NK-92 treated with Interleukin-12 subunit alpha and Interleukin-12 subunit beta, amount 100 ng/mL, for 24 hours (cell line): ENCODE results near the gene TOX2.

ENCODE experiments used
- DNase-seq: peaks from one replicate; lab custom pipeline; 2025; lab: John Stamatoyannopoulos, UW

The TOX2 gene

DNA sequence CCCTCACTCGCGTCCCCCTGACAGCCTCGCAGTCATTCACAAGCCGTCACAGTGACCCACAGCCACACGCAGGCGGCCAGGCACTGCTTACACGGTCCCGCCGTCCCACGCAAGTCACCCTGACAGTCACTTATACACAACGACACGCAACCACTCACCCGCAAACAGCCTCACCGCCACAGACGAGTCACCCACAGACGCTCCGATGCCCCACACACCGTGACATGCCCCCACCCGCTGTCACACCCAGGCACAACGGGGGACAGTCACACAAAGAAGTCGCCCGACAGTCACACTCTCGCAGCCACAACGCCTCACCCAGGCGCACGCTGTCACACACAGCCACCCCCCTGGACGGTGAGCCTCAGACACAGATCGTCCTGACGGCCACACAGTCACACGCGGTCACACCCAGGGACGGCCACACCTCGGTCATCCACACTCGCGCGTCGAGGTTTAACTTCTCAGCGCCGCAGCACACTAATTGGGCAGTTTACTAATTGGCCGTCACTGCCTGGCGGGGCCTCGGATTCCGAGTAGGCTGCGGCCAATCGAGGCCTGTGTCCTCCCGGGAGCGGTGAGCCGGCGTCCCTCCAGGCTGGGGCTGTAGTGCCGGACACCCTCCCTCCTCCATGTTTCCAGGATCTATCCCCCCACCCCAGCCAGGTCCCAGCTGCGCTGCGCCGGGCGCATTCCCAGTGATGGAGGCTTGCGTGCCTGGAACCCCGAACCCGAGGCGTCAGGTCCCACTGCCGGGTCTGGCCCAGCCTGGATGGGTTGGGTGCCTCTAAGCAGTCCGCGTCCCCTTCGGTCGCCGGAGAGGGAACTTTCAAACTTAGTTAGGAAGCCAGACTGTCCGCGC, 790 bp downstream of the TOX2 start:
- peak; percentile 65 for DNase-seq

DNA sequence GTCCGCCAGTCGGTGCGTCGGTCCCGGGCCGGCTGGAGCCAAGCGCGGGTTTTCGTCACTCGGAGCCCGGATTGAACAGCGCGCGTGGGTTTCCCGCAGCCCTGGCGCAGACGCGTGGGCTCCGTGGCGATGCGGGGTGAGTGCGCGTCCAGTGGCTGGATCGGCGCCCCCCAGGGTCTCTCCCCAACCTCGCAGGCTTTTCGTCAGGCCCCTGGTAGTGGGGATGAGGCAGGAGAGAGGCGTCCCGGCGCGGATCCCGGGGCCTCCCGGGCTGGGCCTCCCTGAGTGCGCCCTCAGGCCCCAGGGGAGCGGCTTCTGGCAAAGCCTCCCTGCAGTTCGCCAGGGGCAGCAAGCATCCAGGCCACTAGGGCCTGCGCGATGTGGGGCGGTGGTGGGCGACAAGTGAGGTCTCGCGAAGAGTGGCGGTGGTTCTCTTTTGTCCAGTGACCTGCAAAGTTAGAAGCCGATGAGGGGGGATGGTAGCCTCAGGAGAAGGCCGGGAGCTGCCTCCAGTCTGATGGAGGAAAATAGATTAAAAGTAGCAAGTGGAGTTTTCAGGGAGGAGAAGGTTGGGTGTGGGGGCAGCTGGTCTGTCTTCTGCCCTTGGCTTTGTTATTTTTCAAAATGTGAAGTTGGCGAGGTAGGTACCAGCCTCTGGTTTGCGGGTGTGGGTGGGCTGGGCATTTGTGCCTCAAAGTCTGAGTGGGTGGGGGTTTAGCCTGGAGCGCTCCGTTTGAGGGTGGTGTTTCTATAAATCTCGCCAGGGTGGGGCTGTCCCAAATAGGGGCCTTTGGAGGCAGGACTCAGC, 1.6 kb downstream of the TOX2 start:
- DNase-seq = peak; percentile 35

DNA sequence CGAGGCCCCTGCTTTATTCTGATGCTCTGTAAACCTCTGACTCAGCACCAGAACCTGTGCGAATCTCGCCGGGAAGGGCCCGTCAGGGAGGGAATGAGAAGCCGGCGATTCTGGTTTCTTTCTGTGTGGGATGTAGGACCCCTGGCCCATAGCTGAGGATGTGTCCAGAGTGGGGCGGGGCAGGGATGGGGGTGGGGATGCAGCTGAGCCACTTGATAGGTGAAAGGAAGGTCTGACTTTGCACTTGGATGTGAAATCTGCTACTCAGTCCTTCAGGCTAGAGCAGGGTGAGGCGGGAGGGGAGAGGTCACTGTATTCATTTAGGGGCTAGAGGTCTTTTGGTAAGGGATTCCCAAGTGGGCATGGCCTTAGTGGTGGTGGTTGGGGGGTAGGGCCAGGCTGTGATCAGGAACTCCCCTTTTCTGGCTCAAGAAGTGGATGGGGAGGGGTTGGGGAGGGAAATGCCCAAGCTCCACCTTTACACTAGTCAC, 2.3 kb downstream of the TOX2 start:
- peak; percentile 59 for DNase-seq

DNA sequence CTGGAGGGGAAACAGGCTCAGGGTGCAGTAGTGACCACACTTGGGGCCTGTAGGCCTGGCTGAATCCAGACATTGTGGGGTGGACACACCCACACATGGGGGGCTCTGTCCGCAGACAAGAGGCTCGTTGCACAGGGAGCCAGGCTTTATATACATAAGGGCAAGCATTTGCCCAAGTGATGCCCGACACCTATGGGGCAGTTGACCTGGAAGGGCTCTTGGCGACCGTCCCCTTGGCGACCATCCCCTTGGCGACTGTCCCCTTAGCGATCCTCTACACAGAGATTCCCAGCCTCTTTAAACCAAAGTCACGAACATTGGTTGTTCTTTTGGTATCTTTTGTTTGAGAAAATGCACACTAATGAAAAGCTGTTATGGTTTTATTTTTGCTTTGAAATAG, 2.7 kb downstream of the TOX2 start:
- no peak for DNase-seq

DNA sequence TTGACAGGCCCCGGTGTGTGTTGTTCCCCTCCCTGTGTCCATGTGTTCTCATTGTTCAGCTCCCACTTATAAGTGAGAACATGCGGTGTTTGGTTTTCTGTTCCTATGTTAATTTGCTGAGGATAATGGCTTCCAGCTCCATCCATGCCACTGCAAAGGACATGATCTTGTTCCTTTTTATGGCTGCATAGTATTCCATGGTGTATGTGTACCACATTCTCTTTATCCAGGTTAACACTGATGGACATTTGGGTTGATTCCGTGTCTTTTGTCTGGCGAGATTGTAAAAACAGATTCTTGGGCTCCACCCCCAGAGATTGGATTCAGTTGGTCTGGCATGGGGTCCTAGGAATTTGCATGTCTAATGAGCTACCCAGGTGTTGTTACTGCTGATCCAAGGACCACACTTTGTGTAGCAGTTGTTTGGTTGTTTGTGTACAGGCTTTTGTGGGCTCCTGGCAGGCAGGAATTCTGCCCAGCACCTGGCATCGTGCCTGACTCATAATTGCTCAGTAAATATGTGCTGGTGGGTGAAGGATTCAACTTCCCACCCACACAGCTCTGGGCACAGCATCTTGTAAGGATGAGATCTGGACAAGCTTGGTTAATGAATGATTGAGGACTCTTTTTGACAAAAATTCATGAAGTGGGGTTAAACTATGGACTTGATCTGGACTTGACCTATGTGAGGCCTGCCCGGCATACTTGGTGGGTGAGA, 5.2 kb downstream of the TOX2 start:
- no peak for DNase-seq

DNA sequence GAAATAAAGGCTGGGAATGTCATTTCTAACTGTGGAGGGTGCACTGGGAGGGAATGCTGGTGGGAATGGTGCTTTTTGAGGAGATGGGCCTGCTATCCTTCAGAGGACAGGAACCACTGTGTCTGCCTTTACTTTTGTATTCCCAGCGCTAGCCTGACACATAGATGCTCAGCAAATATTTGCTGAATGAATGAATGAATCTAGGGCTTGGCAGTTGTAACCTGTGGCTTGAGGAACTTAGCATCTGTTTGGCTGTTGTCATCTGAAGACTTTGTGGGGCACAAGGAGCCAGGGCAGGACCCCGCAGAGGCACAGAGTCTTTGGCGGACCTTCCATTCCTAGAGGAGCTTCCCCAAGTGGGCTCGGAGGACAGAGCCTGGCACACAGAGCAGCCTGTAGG, 6.1 kb downstream of the TOX2 start:
- no peak for DNase-seq

DNA sequence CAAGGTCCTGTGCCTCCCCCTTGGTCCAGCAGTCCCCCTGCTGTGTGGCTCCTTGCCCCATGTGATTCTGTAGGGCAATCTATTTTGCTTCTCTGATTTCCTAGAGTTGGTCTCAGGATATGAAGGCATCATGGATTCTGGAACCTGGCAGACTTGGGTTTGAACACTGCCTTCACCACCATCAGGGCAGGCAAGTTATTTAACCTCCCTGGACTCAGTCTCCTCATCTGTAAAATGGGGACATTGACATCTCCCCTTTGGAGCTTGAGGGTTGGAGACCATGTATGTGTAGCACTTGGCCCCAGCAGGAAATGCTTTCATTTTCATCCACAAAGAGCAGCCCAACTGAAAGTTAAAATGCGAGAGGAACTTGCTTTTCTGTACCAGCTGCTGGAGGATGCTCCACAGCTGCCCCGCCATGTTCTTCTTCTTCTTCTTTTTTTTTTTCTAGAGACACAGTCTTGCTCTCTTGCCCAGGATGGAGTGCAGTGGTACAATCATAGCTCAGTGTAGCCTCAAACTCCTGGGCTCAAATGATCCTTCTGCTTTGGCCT, 6.7 kb downstream of the TOX2 start:
- DNase-seq = no peak

DNA sequence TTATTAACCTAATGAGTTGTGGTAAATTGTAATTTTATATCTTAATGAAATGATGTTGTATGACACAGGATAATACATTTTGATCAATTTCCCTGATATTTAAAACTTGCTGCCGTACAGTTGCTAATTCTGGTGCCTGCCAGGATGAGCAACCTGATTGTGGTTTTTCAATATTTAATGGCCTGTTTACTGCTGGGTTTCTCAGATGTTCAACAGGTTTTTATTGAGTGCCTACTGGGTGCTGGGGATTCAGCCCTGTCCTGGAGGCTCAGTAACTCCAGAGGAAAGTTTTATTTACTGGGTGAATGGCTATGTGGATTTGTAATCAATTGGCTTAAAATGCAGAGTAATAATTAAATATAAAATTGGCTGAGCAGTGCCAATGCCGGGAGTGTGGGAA, 8.0 kb downstream of the TOX2 start:
- DNase-seq = no peak

DNA sequence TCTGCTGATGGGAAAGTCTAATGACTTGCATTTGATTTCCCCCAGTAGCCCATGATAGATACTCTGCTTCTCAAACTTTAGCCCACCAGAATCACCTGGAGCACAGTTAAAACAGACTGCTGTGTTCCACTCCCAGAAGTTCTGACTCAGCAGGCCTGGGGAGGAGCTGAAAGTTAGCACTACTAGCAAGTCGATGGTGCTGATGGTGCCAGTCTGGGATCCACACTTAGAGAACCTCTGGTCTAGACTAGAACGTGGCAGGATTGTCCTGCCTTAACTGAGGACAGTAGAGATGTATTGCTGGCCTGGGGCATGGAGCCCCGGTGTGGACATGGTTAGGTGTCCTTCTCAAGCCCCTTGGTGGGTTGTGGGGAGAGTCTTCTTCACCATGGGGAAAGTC, 8.7 kb downstream of the TOX2 start:
- no peak for DNase-seq

DNA sequence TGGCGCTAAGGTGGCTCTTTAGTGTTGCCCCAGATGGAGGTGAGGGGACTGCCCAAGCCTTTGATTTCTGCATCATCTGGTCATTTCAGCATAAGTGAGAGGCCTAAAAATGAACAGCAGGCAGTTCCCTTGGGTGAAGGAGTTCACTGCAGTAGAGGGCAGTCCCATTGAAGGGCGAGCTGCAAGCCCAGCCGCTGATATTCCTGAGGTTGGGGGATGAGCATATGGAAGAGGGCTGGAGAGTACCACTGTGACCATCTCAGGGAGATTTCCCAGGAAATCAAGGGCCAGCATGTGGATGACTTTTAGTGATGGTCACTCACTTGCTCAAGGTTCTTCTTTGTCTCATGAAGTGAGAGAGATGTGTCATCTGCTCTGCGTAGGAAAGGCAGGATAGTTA, 9.3 kb downstream of the TOX2 start:
- DNase-seq = no peak

DNA sequence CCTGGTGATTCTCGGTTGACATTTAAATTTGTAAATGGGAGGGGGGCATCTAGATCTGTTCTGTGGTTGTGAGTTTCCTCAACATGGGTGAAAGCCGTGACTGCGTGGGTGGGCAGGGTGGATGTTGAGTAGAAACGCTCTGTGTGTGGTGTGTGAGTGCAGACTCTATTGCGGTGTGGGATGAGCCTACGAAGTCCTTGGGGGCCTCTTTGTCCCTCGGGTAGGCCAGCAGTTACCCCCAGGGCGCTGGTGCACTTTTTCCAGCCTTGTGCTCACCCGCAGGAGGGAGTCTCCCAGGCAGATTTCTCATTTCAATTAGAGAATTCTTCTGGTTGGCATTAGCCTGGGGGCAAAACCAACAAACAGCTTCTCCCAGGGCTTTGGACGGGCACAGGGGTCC, 10.6 kb downstream of the TOX2 start:
- peak; percentile 68 for DNase-seq

DNA sequence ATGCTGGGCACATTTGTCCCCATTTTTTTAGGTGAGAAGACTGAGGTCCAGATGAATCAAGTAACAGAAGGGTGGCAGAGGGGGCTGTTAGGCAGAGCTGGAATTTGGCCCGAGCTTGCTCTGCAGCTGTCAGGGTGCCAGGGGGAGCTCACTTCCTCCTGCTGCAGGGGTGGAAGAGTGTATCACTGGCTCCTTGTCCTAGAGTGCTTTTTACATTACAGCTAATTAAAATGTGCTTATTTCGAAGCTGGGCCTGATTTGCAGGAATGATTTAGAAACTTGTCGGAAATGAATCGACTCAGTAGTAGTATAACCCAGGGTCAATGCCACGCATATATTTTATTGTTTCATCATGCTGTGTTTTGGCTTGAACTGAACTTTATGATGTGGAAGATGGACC, 11.1 kb downstream of the TOX2 start:
- no peak for DNase-seq

DNA sequence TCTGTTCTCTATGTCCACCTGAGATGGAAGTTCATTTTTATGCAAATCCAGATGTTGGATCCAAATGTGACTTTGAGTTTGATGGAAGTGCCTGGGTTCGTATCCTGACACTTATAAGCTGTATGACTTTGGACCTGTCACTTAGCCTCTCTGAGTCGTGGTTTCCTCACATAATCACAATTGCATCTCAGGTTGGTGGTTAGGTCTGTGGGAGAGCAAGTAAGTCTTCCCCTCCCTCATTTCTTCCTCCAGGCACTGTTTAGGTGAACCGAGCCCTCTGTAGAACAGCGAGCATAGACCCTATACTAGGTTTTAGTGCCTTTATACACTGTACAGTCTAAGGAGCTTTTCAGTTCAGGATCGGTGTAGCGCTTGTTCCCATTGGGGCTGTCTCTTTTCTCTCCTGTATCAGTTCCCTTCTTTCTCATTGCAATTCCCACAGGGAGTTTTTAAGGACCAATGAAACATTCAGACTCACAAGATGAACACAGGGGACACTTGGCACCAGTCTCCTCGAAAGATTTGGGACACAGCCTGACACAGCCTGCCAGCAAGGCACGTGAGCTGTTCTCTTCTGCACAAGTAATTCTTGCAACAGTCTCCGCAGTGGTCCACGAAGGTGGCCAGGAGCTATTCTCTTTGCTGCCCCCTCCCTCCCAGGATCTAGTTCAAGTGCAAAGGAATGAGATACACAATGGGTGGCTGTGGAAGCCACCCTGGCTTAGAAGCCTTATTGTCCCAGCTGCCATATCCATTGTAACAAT, 11.8 kb downstream of the TOX2 start:
- DNase-seq = no peak

DNA sequence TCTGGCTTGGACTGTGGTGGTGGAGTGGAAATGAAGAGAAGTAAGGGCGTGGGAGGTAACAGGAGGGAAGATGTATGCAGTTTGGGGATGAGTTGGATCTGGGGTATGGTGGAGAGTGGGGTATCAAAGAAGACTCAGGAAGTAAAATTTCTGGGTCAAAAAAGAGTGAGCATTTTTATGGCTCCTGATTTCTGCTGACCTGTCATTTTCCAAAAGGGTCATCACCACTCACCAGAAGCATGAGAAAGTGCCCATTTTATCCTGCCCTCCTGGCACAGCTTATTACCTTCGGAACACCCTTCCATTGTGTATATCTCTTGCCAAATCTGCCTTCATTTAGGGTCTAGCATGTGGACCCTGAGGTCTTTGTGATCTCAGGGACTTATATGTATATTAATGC, 17.3 kb downstream of the TOX2 start:
- no peak for DNase-seq

DNA sequence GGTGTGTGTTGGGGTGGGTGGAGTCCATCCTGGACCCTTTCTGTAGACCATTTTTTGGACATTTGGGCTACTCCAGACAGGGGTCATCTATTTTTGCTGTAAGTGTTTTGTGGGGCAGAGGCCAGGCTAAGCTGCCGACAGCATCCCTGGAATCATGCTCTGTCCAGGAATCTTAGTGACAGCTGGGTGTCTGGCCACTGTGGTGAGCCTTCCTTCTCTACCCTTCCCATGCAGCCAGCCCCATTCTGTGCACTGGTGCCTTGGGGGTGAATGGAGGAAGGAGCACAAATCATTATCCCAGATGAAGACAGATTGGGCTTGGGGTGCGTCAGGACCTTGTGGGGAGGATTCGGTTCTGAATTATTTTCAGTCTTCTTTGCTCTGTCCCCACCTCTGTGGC, 20.2 kb downstream of the TOX2 start:
- DNase-seq = no peak

DNA sequence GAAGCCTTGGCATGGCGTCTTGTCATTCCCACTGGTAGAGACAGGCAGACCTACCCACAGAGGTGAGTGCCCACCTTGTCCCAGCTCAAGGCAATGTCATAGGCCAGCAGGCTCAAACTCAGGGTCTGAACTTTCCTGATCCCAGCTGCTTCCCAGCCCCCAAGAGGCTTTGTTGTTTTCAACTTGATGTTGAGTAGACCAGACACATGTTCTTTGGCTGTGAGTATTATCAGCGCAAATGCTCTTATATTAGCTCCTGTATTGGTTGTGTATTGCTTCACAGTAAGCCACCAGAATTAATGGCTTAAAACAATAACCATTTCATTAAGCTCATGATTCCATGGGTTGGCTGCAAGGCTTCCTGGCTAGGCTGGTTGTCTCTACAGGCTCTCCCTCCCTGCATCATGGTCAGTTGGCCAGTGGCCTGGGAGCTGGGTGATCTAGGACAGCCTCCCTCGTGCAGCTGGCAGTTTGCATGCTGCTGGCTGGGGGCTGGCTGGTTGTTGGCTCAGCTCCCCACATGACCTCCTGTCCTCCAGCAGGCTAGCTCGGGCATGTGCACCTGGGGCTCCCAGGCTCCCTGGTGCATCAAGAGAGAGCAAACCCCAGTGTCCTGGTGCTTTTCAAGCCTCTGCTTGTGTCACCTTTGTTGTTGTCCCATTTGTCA, 21.6 kb downstream of the TOX2 start:
- DNase-seq = no peak

DNA sequence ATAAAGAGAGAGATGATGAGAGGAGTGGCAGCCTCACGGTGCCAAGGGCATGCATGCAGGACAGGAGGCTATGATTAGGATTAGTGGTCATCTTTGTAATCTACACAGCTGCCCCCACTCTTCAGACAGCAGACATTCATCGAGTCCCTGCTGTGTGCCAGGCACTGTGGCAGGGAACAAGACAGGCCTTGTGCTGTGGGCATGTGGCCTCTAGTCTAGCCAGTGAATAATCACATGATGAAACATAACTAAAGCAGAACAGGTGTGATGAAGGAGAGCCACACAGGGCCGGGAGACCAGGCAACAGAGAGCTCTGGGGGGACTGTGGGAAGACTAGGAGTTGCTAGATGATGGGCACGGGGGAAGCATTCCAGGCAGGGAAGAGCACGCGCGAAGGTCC, 22.2 kb downstream of the TOX2 start:
- DNase-seq = no peak

DNA sequence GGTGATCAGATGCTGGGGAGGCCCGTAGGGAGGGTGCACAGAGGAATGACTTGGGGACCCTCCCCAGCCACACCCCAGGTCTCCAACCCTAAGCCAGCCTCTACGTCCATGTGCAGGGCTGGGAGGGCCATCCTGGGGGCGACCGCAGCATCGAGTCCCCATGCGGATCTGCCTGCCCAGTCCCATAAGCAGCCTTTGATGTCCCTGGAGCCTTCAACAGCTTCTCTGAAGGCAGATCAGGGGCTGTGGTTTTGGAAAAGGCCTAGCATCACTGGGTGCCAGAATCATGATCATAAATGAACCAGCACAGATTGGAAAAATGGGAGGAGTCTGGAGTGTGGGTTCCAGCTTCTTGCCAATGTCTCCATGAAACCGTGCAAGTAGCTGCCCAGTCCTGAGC, 22.9 kb downstream of the TOX2 start:
- no peak for DNase-seq

DNA sequence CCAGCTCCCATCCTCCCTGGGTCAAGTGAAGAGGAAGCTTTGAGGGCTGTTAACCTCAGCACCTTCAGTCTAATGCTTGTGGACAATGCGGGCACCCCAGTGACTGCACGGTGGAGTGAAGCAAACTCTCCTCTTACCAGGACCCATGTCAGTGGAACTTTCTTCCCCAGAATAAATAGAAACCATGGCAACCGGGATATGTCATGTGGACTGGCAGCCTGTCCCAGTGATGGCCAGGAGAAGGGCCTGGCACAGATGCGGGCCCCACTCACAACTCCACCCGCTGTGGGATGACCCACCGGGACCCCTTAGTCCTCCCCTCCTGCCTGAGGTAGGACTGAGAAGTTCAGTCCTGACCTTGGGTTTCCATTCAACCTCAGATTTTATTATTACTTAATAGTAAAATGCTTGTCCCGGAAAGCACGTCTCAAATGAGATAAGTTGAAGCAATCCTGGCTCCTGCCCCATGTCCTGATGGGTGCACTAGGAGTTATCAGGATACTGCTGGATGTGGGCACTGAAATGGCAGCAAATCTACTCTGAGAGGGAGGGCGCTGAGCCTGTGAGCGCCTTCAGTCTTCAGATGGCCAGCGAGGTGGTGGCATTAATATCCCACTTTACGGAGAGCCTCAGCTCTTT, 23.5 kb downstream of the TOX2 start:
- no peak for DNase-seq

DNA sequence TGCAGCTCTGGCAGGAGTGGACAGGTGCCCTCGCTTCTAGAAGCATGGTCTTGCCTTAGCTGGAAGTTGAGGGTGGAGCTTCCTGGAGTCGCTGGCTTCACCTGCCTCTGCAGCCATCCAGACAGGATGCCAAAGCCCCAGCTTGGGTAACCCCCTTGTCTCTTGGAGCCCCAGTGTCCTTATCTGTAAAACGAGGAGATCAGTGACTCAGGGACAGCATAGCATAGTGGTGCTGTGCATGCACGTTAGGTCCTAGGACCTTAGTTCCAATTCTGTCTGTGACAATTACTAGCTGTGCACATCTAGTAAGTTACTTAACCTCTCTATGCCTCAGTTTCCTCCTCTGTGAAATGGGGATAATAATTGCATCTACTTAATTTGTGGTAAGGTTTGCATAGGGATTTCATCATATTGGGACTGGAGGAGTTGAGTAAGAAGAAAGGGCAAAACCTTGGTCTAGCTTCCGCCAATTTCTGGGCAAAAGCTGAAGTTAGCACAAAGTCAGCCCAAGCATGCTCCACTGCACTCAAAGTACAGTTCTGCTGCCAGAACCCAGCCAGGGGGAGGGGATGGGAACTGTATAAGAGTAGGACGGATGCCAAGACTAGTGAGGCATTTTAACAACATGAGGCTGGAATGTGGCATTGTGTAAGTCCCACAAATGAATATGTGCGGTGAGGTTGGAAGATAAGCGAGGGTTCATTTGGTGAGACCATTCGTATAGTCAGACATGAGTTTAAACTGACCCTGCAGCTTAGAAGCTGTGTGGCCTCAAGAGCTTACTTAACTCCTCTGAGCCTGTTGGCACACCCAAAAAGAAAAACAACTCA, 24.5 kb downstream of the TOX2 start:
- DNase-seq = no peak
